Kidney tubule cell (primary cell): ENCODE results near the gene COLQ.
"Not testable (repeated sequence)": the region's sequence is repeated elsewhere in the genome, so short reads cannot be mapped to it uniquely, and the experiment has no call there.

Experiments
- DNase-seq: peaks from one replicate; pipeline ENCODE4 v3.0.0-alpha.2; 2018; ENCODE audit warnings: low spot score

Gene COLQ

GRCh38 chr3:15490158-15490557, 31.3 kb downstream of the COLQ start:
- DNase-seq: no peak

GRCh38 chr3:15488002-15488401, 33.5 kb downstream of the COLQ start:
- DNase-seq: no peak

- no peak for DNase-seq
Observed at GRCh38 chr3:15486979-15487378, 34.5 kb downstream of the COLQ start.

GRCh38 chr3:15486020-15486419, 35.5 kb downstream of the COLQ start:
- no peak for DNase-seq

- not testable (repeated sequence) for DNase-seq
Observed at GRCh38 chr3:15484551-15484950, 37.0 kb downstream of the COLQ start.

- DNase-seq: no peak
Observed at GRCh38 chr3:15479400-15480224, 41.9 kb downstream of the COLQ start.

GRCh38 chr3:15478640-15478979, 42.9 kb downstream of the COLQ start:
- no peak for DNase-seq

GRCh38 chr3:15477951-15478639, 43.4 kb downstream of the COLQ start:
- DNase-seq: no peak

GRCh38 chr3:15476378-15476777, 45.1 kb downstream of the COLQ start:
- no peak for DNase-seq

- no peak for DNase-seq
Observed at GRCh38 chr3:15475161-15475560, 46.3 kb downstream of the COLQ start.

- no peak for DNase-seq
Observed at GRCh38 chr3:15471861-15472260, 49.6 kb downstream of the COLQ start.

GRCh38 chr3:15470849-15471248, 50.7 kb downstream of the COLQ start:
- no peak for DNase-seq

GRCh38 chr3:15470261-15470660, 51.2 kb downstream of the COLQ start:
- DNase-seq: no peak

GRCh38 chr3:15467227-15468181, 54.0 kb downstream of the COLQ start:
- no peak for DNase-seq

- DNase-seq: no peak
Observed at GRCh38 chr3:15465876-15466585, 55.5 kb downstream of the COLQ start.

- no peak for DNase-seq
Observed at GRCh38 chr3:15462451-15462850, 59.1 kb downstream of the COLQ start.

- no peak for DNase-seq
Observed at GRCh38 chr3:15460891-15461531, 60.5 kb downstream of the COLQ start.

GRCh38 chr3:15458212-15458780, 63.2 kb downstream of the COLQ start:
- DNase-seq: no peak

GRCh38 chr3:15456915-15457314, 64.6 kb downstream of the COLQ start:
- not testable (repeated sequence) for DNase-seq

GRCh38 chr3:15456321-15456720, 65.2 kb downstream of the COLQ start:
- no peak for DNase-seq

GRCh38 chr3:15455756-15456155, 65.8 kb downstream of the COLQ start:
- no peak for DNase-seq
